ENCODE data around the gene TXNRD2.

GRCh38 chr22:19955241-19956128 lies 13.9 kb upstream of the TXNRD2 start:
- TF ChIP-seq CTCF (IDR thresholded peaks at IDR 0.05; ENCODE audit: poor library complexity, severe bottlenecking) (no peak), EZH2 (IDR thresholded peaks at IDR 0.05; ENCODE audit: borderline replicate concordance, insufficient read depth, low read length, poor library complexity, severe bottlenecking) (no peak), MXI1 (conservative IDR thresholded peaks at IDR 0.05; ENCODE audit: poor library complexity, severe bottlenecking) (no peak), POLR2AphosphoS5 (IDR thresholded peaks at IDR 0.05) (no peak), EP300 (conservative IDR thresholded peaks at IDR 0.05; ENCODE audit: poor library complexity, severe bottlenecking) (no peak), RAD21 (conservative IDR thresholded peaks at IDR 0.05) (no peak)
